Endodermal cell (in vitro differentiated cells): ENCODE data around the gene YKT6. TPM values are rescaled to one million over a fixed set of nuclear protein-coding genes. Genes with fewer than 3 reads are reported as not detected.

Experiments
- DNase-seq: peaks from one replicate; pipeline ENCODE4 v3.0.0-alpha.2; 2017
- H3K27ac ChIP-seq: 2 replicates; pipeline ENCODE4 v1.5.1; 2013; ENCODE audit warnings: mild to moderate bottlenecking, low read depth, low read length, moderate library complexity
- H3K27me3 ChIP-seq: 2 replicates; pipeline ENCODE4 v1.6.1; 2013; ENCODE audit warnings: mild to moderate bottlenecking, low read length, moderate library complexity; ENCODE audit not compliant: insufficient read depth, control insufficient read depth, poor library complexity, severe bottlenecking
- H3K36me3 ChIP-seq: 2 replicates; pipeline ENCODE4 v1.7.0; 2013; ENCODE audit warnings: mild to moderate bottlenecking, low read length, moderate library complexity; ENCODE audit not compliant: control insufficient read depth, insufficient read depth
- H3K4me1 ChIP-seq: one replicate; pipeline ENCODE4 v1.7.0; 2013; ENCODE audit warnings: low read length; ENCODE audit not compliant: control insufficient read depth, insufficient read depth
- H3K4me3 ChIP-seq: 2 replicates; pipeline ENCODE4 v1.5.1; 2013; ENCODE audit warnings: mild to moderate bottlenecking, low read length, moderate library complexity
- H3K9ac ChIP-seq: 2 replicates; pipeline ENCODE4 v1.6.1; 2013; ENCODE audit warnings: mild to moderate bottlenecking, low read length, moderate library complexity; ENCODE audit not compliant: poor library complexity, severe bottlenecking; ENCODE audit errors: extremely low read depth
- H3K9me3 ChIP-seq: 2 replicates; pipeline ENCODE4 v1.6.1; 2013; ENCODE audit warnings: mild to moderate bottlenecking, low read length, moderate library complexity; ENCODE audit not compliant: control insufficient read depth
- H3K27ac Mint-ChIP-seq: 2 replicates; pipeline ENCODE4 v1.8.0; 2020; ENCODE audit warnings: mixed read lengths
- H3K27me3 Mint-ChIP-seq: 2 replicates; pipeline ENCODE4 v1.8.0; 2021; ENCODE audit warnings: mild to moderate bottlenecking, mixed read lengths; ENCODE audit not compliant: insufficient read depth
- H3K36me3 Mint-ChIP-seq: 2 replicates; pipeline ENCODE4 v1.8.0; 2020; ENCODE audit warnings: low read depth, mixed read lengths
- H3K4me1 Mint-ChIP-seq: 2 replicates; pipeline ENCODE4 v1.8.0; 2020; ENCODE audit warnings: mixed read lengths
- H3K4me3 Mint-ChIP-seq: 2 replicates; pipeline ENCODE4 v1.8.0; 2020; ENCODE audit warnings: mild to moderate bottlenecking, moderate library complexity, mixed read lengths
- H3K9me3 Mint-ChIP-seq: 2 replicates; pipeline ENCODE4 v1.8.0; 2020; ENCODE audit warnings: mild to moderate bottlenecking, mixed read lengths
- WGBS, 2 experiments: methylation state at CpG; one replicate each; pipeline versions ENCODE4 v1.1.5 to v1.1.7; 2013; ENCODE audit warnings: missing lambda C conversion rate in 2 of 2, mixed read lengths in 1 of 2; ENCODE audit not compliant: insufficient coverage in 1 of 2, insufficient read length in 1 of 2; 5-methylcytosine and 5-hydroxymethylcytosine counted together
- total RNA-seq, 2 donors: library from RNA; stranded (reverse); fragmentation: NEBNext Ultra II Directional in 1 of 2; extraction: Animal tissue kit (Norgen Biotek cat#: 25700) in 1 of 2; gene quantifications; 2 replicates in 1 of 2; 3 replicates in 1 of 2; pipeline ENCODE4 v1.2.1, GENCODE V29; 2021
- TF ChIP-seq, protein P1 (sequence below): fragments of 200-600 bp; sonication (generic); conservative IDR thresholded peaks from 2 replicates; pipeline ENCODE4 v1.5.0; 2021; ENCODE audit warnings: antibody characterized with exemption, mild to moderate bottlenecking

Gene YKT6
- total RNA-seq, 2 donors from 2014 or later, result 96.2 to 101 TPM

DNA sequence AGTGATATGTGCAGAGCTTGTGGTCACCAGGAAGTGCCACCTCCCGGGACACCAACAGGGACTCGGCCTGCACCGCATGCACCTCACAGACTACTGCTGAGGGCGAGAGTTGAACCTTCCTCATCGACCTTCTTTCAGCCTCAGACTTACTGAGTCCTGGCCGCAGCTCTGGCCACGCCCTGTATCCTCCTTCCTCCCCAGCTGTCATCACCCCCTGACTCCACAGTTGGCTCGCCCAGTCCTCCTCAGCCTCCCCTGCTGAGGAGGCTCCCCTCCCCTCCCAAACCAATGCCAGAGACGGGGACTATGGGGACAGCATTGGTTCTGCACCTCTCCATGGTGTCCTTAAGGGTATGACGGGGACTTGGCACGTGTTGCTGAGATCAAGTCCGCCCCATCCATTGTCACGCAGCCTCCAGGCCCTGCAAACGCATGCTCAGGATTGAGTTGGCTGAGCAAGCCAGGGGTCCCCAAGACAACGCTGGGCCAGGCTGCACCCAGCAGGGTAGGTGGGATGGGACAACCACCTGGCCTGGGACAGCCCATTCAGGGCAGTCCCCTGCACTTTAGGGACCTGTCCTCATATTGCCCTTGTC is 49.0 kb downstream of the YKT6 start:
- Histone ChIP-seq H3K4me1 (no peaks in the 10 kb centered on the region), H3K27me3 (no peaks in the 10 kb centered on the region), H3K9me3 (no peaks in the 10 kb centered on the region), H3K36me3 (no peaks in the 10 kb centered on the region), H3K4me3 (no peak overlapping the region), H3K9ac (no peak overlapping the region), H3K27ac (no peak overlapping the region)
- TF ChIP-seq, protein P1, sequence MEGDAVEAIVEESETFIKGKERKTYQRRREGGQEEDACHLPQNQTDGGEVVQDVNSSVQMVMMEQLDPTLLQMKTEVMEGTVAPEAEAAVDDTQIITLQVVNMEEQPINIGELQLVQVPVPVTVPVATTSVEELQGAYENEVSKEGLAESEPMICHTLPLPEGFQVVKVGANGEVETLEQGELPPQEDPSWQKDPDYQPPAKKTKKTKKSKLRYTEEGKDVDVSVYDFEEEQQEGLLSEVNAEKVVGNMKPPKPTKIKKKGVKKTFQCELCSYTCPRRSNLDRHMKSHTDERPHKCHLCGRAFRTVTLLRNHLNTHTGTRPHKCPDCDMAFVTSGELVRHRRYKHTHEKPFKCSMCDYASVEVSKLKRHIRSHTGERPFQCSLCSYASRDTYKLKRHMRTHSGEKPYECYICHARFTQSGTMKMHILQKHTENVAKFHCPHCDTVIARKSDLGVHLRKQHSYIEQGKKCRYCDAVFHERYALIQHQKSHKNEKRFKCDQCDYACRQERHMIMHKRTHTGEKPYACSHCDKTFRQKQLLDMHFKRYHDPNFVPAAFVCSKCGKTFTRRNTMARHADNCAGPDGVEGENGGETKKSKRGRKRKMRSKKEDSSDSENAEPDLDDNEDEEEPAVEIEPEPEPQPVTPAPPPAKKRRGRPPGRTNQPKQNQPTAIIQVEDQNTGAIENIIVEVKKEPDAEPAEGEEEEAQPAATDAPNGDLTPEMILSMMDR, result no peak
- DNase-seq, result no peak
- WGBS, 2 experiments, result 88 to 91% methylated on average over 10 to 15 of the region's 15 CpGs
- H3K9me3 Mint-ChIP-seq, result no peaks in the 10 kb centered on the region
- H3K36me3 Mint-ChIP-seq, result no peaks in the 10 kb centered on the region
- H3K27me3 Mint-ChIP-seq, result no peaks in the 10 kb centered on the region
- no peak overlapping the region for H3K27ac Mint-ChIP-seq
- no peaks in the 10 kb centered on the region for H3K4me1 Mint-ChIP-seq
- H3K4me3 Mint-ChIP-seq, result no peak overlapping the region

DNA sequence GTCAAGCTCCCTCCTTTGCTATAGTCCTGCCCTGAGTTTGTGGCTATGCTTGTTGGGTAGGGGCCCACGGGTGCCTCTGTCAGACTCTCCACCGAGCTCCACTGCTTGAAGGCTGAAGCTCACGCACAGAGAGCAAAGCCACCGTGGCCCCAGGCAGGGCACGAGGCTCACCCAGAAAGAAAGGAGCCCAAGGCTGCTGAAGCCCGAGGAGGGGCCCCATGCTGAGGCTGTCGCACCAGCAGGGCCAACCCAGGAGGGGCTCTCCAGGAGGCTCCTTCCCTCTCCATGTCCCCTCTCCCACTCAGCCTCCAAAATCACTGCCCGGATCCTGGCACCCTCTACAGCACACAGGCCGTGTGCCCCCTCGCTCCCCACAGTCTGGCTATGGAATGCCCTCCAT is 50.5 kb downstream of the YKT6 start:
- no peaks in the 10 kb centered on the region for H3K27me3 ChIP-seq
- H3K4me1 ChIP-seq, result no peaks in the 10 kb centered on the region
- DNase-seq, result no peak
- WGBS, 2 experiments, result 85 to 98% methylated on average over 6 to 10 of the region's 10 CpGs
- H3K27me3 Mint-ChIP-seq, result no peaks in the 10 kb centered on the region
- H3K27ac Mint-ChIP-seq, result no peak overlapping the region
- H3K4me1 Mint-ChIP-seq, result no peaks in the 10 kb centered on the region
- H3K27ac ChIP-seq, result no peak overlapping the region
- no peak overlapping the region for H3K4me3 ChIP-seq
- H3K9me3 Mint-ChIP-seq, result no peaks in the 10 kb centered on the region
- TF ChIP-seq, protein P1, result no peak
- no peaks in the 10 kb centered on the region for H3K36me3 Mint-ChIP-seq
- H3K36me3 ChIP-seq, result no peaks in the 10 kb centered on the region
- H3K9ac ChIP-seq, result no peak overlapping the region
- no peaks in the 10 kb centered on the region for H3K9me3 ChIP-seq
- H3K4me3 Mint-ChIP-seq, result no peak overlapping the region

GRCh38 chr7:44251881-44252280 is 51.1 kb downstream of the YKT6 start:
- Histone ChIP-seq H3K27me3 (no peaks in the 10 kb centered on the region), H3K4me1 (no peaks in the 10 kb centered on the region), H3K9ac (no peak overlapping the region), H3K36me3 (no peaks in the 10 kb centered on the region), H3K27ac (no peak overlapping the region), H3K9me3 (no peaks in the 10 kb centered on the region), H3K4me3 (no peak overlapping the region)
- TF ChIP-seq, protein P1, result no peak
- no peaks in the 10 kb centered on the region for H3K36me3 Mint-ChIP-seq
- no peak overlapping the region for H3K27ac Mint-ChIP-seq
- no peak for DNase-seq
- WGBS, 2 experiments, result 90 to 92% methylated on average over 2 to 12 of the region's 12 CpGs
- H3K4me1 Mint-ChIP-seq, result no peaks in the 10 kb centered on the region
- no peaks in the 10 kb centered on the region for H3K9me3 Mint-ChIP-seq
- H3K4me3 Mint-ChIP-seq, result no peak overlapping the region
- H3K27me3 Mint-ChIP-seq, result no peaks in the 10 kb centered on the region
